GM19438 (cell line): ENCODE results near the gene CAPN11.

Experiments used
- ATAC-seq: cut with Tn5 transposase; IDR thresholded peaks from one replicate; pipeline ENCODE4 v1.9.1; 2021; ENCODE audit warnings: low read depth; ENCODE audit not compliant: unreplicated experiment

The CAPN11 gene

GRCh38 chr6:44152109-44152461 lies 6.5 kb upstream of the CAPN11 start:
- ATAC-seq, result no peak

DNA sequence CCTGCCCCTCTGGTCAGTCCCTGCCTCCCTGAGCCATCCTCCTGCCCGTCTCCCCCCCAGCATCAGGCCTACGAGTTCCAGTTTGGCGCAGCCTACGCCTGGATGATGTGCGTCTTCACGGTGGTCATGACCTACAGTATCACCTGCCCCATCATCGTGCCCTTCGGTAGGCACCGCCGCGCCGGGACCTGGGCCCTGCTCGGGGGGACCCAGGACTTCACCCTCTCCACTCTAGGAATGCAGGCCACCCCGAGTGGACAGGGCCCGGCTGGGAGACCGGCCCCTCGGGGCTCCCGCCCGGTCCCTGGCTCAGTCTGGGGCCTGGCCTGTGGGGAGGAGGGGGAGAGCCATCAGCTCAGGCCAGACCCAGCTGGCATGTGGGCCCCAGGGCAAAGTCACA lies 6.1 kb upstream of the CAPN11 start:
- no peak for ATAC-seq

GRCh38 chr6:44154067-44154466 lies 4.6 kb upstream of the CAPN11 start:
- no peak for ATAC-seq

DNA sequence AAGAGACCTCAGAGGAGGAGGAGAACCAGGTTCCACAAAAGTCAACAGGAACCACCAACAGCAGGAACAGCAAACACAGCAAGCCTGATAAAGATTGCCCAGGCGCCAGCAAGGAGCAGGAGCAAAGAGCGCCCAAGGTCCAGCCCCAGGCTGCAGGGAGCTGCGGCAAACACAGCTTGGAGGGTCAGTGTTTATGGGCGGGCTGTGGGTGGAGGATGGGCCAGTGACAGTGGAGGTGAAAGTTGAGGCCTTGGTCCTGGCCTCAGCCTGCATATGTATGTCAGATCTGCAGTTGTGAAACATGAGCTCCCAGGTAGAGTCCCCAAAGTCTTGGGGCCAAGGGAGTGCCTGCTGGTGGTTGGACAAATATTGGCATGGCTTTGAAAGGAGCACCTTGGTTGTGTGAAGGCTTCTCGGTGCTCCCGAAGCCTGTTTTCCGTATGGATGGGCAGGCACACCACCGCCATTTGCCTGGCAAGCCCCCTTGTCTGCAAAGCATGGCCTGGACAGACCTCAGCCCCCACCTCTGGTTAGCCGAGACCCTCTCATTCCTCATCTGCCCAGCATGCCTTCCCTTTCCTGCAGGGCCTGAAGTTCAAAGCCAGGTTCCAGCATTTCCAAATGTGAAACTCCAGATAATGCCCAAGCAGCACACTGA lies 2.0 kb upstream of the CAPN11 start:
- ATAC-seq, result no peak

- no peak for ATAC-seq
Measured at GRCh38 chr6:44157152-44157521, 1.5 kb upstream of the CAPN11 start.

- no peak for ATAC-seq
Measured at GRCh38 chr6:44161997-44162338, 3.3 kb downstream of the CAPN11 start.

DNA sequence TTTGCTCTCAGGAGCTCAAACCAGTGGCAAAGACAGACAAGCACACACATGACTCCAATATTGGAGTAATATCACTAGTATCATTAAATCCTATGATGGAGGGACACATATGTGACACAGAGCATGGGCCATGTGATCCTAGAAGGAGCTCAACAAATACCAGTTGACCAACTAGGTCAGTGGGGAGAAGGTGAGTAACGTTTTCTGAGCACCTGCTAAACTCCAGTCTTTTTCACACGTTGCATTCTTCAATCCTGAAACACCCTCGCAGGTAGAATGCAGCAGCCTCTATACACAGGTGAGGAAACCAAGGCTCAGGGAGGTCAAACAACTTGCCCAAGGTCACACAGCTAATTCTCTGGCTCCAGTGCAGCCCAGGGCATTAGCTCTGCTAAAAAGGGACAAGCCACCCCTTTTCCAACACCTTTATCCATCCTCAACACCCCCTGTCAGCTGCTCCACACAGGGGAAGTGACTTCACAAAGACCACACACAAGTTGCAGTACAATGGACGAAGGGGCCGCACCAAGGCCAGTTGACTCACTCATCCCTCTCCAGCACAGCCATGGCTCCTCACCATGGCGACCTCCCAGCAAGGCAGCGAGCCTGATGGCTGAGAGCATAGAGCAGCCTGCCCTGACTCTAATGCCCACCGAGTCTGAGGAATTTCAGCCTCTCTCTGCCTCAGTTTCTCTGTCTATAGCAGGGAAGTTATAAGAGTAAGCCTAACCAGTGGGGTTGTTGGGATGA lies 4.4 kb downstream of the CAPN11 start:
- ATAC-seq, result no peak

DNA sequence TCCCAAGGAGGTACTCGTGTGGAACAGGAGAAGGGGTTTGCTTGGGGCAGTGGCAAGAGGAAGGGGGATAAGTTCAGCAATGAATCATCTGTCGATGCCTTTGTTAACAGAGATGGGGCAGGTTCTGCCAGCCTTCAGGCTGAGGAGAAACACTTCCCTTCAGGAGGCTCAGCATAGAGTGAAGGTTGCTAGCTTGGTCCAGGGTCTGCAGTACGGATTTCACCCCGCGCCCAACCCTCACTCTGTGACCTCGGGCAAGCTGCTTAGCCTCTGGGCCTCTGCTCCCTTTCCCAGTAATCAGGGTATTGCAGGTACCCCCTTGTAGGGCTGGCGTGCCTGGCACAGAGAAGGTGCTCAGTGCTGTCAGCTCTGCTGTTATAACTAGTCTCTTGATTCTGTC lies 7.5 kb downstream of the CAPN11 start:
- ATAC-seq, result no peak

DNA sequence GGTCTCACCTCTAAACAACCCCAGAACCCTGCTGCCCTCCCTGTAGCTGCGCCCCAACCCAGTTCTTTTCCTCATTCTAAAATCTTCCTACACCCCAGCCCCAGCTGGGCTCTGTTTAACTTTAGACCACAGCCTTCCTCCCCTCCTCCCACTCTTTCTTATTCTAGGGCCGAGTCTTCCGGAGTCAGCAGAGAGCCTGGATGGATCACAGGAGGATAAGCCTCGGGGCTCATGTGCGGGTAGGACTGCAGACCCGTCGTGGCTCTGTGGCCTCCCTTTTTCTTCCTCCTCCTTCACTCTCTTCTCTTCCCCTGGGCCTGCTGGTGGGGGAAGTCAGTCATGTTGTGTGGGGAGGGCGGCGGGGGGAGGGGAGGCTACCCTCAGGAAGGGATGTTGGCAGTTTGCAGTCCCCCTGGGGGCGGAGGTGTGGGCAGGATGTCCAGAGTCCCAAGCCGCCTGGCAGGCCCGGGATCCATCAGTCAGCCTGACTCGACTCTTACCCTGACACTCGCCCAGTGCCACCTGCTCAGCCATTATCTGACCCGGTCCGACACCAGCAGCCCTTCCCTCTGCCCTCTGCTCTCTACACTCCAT lies 8.1 kb downstream of the CAPN11 start:
- no peak for ATAC-seq

- ATAC-seq, result no peak
Measured at GRCh38 chr6:44167567-44167966, 8.9 kb downstream of the CAPN11 start.

DNA sequence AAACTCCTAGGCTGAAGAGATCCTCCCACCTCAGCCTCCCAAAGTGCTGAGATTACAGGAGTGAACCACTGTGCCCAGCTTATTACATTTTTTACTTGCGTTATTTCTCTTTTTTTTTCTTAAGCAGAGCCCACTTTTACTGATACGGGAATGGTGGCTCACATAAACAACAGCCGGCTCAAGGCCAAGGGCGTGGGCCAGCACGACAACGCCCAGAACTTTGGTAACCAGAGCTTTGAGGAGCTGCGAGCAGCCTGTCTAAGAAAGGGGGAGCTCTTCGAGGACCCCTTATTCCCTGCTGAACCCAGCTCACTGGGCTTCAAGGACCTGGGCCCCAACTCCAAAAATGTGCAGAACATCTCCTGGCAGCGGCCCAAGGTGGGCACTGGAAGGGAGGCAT lies 10.5 kb downstream of the CAPN11 start:
- ATAC-seq, result no peak

- no peak for ATAC-seq
Measured at GRCh38 chr6:44169886-44170570, 11.4 kb downstream of the CAPN11 start.

GRCh38 chr6:44171899-44172546 lies 13.4 kb downstream of the CAPN11 start:
- no peak for ATAC-seq

DNA sequence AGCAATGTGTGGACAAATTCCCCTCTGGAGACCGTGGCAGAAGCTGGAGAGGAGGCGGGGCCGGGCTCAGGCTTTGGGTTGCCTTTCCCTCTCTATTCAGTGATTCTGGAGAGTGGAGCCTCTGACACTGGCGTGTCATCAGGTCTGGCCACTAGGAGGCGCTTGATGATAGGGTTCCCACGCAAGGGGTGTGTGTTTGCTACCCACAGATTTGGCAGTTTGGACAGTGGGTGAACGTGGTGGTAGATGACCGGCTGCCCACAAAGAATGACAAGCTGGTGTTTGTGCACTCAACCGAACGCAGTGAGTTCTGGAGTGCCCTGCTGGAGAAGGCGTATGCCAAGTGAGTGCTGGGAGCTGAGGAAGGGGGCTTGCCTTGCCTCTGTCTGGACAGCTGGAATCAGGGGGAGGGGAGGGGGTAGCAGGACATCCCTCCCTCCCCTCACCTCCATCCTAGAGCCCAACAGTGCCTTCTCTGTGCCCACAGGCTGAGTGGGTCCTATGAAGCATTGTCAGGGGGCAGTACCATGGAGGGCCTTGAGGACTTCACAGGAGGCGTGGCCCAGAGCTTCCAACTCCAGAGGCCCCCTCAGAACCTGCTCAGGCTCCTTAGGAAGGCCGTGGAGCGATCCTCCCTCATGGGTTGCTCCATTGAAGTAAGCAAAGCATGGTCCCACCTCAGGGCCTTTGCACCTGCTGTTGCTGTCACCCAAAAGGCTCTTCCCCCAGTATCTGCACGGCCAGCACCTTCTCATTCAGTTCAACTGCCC lies 14.3 kb downstream of the CAPN11 start:
- peak; percentile 51 for ATAC-seq

- no peak for ATAC-seq
Measured at GRCh38 chr6:44176130-44176761, 17.6 kb downstream of the CAPN11 start.

- peak; percentile 51 for ATAC-seq
Measured at GRCh38 chr6:44176762-44177509, 18.3 kb downstream of the CAPN11 start.

DNA sequence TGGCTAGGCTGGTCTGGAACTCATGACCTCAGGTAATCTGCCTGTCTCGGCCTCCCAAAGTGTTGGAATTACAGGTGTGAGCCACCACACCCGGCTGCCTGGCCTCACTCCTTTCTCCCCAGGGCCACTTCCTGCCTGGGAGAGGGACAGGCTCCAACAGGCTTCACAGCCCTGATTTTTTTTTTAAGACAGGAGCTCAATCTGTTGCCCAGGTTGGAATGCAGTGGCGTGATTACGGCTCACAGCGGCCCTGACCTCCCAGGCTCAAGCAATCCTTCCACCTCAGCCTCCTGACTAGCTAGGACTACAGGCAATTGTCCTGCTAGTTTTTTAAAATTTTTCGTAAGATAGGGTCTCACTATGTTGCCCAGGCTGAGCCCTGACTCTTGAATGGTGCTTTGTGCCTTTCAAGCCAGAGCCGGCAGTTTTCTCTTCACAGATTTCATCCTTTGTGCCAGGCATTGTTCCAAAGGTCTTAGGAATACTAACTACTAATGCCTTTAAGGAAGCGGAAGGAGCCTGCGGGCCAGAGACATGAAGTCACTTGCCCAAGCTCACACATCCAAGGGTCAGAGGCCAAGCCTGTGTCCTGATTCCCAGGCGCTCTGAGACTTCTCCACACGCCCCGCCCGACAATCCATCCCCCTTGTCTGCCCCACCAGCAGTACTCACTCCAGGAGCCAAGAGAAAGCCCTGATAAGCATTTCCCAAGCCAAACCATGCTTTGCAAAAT lies 19.2 kb downstream of the CAPN11 start:
- no peak for ATAC-seq

DNA sequence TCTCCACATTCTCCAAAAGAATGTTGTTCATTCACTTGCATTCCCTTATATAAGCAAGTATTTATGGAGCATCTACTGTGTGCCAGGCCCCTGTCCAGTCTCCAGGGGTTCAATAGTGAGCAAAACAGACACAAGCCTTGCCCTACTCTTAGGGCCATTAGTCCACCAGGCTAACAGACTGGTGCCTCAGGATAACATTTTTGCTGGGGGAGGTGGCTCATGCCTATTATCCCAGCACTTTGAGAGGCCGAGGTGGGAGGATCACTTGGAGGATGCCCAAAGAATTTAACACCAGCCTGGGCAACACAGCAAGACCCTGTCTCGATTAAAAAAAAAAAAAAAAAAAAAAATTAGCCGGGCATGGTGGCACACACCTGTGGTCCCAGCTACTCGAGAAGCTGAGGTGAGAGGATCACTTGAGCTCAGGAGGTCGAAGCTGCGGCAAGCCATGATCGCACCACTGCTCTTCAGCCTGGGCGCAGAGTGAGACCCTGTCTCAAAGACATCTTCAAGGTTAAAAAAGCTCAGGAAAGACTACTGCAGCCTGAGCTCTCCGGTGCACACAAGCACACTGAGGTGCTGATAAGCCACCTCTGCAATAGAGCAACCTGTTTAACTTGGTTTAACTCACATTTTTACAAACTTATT lies 19.9 kb downstream of the CAPN11 start:
- no peak for ATAC-seq
